ENCODE results near the gene LDLRAD4.

DNA sequence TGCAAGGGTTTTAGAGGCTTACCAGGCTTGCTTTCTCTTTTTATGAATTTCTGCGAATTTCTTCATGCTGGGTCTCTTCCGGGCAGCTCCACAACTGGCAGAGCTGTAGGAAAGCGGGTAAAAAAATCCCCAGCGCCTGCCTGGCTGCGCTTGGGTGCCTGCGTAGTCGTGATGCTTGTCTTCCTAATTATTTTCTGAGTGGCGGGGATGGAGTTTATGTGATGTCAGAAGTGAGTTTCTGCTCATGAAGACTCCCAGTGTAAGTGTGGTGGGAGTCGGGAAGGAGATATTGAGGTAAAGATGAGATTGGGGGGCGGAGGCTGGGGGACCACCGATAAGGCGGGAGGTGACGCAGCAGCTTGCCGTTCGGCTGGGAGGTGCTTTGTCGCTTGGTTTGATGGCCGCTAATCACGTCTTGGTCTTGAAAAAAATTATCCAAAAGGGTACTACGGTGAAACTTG lies 229.8 kb downstream of the LDLRAD4 start:
- TF ChIP-seq ARNTL (CRISPR knock-in tag; IDR thresholded peaks at IDR 0.05; ENCODE audit: borderline replicate concordance, low read depth) (no peak), ZNF565 (CRISPR knock-in tag; conservative IDR thresholded peaks at IDR 0.05; ENCODE audit: low read depth) (no peak), OSR1 (CRISPR knock-in tag; IDR thresholded peaks at IDR 0.05) (no peak), ZNF8 (CRISPR knock-in tag; IDR thresholded peaks at IDR 0.05) (no peak), ZNF70 (CRISPR knock-in tag; IDR thresholded peaks at IDR 0.05) (no peak), ZFP30 (CRISPR knock-in tag; IDR thresholded peaks at IDR 0.05) (no peak)
- TF ChIP-seq, protein P1, sequence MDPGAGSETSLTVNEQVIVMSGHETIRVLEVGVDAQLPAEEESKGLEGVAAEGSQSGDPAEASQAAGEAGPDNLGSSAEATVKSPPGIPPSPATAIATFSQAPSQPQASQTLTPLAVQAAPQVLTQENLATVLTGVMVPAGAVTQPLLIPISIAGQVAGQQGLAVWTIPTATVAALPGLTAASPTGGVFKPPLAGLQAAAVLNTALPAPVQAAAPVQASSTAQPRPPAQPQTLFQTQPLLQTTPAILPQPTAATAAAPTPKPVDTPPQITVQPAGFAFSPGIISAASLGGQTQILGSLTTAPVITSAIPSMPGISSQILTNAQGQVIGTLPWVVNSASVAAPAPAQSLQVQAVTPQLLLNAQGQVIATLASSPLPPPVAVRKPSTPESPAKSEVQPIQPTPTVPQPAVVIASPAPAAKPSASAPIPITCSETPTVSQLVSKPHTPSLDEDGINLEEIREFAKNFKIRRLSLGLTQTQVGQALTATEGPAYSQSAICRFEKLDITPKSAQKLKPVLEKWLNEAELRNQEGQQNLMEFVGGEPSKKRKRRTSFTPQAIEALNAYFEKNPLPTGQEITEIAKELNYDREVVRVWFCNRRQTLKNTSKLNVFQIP (CRISPR knock-in tag; IDR thresholded peaks at IDR 0.05; ENCODE audit: borderline replicate concordance, low read depth), result no peak
- TF ChIP-seq, protein P2, sequence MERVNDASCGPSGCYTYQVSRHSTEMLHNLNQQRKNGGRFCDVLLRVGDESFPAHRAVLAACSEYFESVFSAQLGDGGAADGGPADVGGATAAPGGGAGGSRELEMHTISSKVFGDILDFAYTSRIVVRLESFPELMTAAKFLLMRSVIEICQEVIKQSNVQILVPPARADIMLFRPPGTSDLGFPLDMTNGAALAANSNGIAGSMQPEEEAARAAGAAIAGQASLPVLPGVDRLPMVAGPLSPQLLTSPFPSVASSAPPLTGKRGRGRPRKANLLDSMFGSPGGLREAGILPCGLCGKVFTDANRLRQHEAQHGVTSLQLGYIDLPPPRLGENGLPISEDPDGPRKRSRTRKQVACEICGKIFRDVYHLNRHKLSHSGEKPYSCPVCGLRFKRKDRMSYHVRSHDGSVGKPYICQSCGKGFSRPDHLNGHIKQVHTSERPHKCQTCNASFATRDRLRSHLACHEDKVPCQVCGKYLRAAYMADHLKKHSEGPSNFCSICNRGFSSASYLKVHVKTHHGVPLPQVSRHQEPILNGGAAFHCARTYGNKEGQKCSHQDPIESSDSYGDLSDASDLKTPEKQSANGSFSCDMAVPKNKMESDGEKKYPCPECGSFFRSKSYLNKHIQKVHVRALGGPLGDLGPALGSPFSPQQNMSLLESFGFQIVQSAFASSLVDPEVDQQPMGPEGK (CRISPR knock-in tag; IDR thresholded peaks at IDR 0.05; ENCODE audit: borderline replicate concordance), result no peak
- TF ChIP-seq, protein P3, sequence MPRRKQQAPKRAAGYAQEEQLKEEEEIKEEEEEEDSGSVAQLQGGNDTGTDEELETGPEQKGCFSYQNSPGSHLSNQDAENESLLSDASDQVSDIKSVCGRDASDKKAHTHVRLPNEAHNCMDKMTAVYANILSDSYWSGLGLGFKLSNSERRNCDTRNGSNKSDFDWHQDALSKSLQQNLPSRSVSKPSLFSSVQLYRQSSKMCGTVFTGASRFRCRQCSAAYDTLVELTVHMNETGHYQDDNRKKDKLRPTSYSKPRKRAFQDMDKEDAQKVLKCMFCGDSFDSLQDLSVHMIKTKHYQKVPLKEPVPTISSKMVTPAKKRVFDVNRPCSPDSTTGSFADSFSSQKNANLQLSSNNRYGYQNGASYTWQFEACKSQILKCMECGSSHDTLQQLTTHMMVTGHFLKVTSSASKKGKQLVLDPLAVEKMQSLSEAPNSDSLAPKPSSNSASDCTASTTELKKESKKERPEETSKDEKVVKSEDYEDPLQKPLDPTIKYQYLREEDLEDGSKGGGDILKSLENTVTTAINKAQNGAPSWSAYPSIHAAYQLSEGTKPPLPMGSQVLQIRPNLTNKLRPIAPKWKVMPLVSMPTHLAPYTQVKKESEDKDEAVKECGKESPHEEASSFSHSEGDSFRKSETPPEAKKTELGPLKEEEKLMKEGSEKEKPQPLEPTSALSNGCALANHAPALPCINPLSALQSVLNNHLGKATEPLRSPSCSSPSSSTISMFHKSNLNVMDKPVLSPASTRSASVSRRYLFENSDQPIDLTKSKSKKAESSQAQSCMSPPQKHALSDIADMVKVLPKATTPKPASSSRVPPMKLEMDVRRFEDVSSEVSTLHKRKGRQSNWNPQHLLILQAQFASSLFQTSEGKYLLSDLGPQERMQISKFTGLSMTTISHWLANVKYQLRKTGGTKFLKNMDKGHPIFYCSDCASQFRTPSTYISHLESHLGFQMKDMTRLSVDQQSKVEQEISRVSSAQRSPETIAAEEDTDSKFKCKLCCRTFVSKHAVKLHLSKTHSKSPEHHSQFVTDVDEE (CRISPR knock-in tag; IDR thresholded peaks at IDR 0.05), result no peak

Measured in SK-N-SH treated with all-trans-retinoic acid at 6 μM for 48 hours (cell line).